Immature natural killer cell (primary cell): ENCODE results near the gene NT5DC3. TPM values are rescaled to one million over a fixed set of nuclear protein-coding genes. Genes with fewer than 3 reads are reported as not detected.

ENCODE experiments used
- DNase-seq, 3 donors: peaks; one replicate each; pipeline ENCODE4 v3.0.0; 2022; ENCODE audit warnings: mixed read lengths in 1 of 3
- H3K27ac Mint-ChIP-seq, 6 donors: one replicate each; pipeline ENCODE4 v1.8.0; 2020; ENCODE audit warnings: mixed read lengths in 6 of 6, mild to moderate bottlenecking in 5 of 6, inconsistent platforms in 4 of 6, moderate library complexity in 3 of 6
- H3K27me3 Mint-ChIP-seq, 3 donors: one replicate each; pipeline ENCODE4 v1.8.0; 2020 to 2021; ENCODE audit warnings: low read depth in 3 of 3, mild to moderate bottlenecking in 3 of 3, mixed read lengths in 3 of 3, moderate library complexity in 3 of 3, inconsistent platforms in 1 of 3
- H3K36me3 Mint-ChIP-seq, 3 donors: one replicate each; pipeline ENCODE4 v1.8.0; 2020; ENCODE audit warnings: mixed read lengths in 3 of 3, inconsistent platforms in 2 of 3, mild to moderate bottlenecking in 2 of 3
- H3K4me1 Mint-ChIP-seq, 2 donors: one replicate each; pipeline ENCODE4 v1.8.0; 2020; ENCODE audit warnings: inconsistent platforms in 2 of 2, mild to moderate bottlenecking in 2 of 2, mixed read lengths in 2 of 2, moderate library complexity in 1 of 2
- H3K4me3 Mint-ChIP-seq, 5 donors: one replicate each; pipeline ENCODE4 v1.8.0; 2020; ENCODE audit warnings: mild to moderate bottlenecking in 5 of 5, mixed read lengths in 5 of 5, inconsistent platforms in 3 of 5, moderate library complexity in 3 of 5
- H3K9me3 Mint-ChIP-seq, 6 donors: one replicate each; pipeline ENCODE4 v1.8.0; 2020; ENCODE audit warnings: mild to moderate bottlenecking in 6 of 6, mixed read lengths in 6 of 6, inconsistent platforms in 4 of 6, moderate library complexity in 3 of 6
- polyA plus RNA-seq, 3 donors: library from polyadenylated mRNA; unstranded; fragments of 300-500 nt; fragmentation: Illumina TruSeq; gene quantifications; one replicate each; pipeline ENCODE4 v1.2.3, GENCODE V29; 2021

NT5DC3 gene
- polyA plus RNA-seq, 3 donors from 2014 or later, result 0.07 to 0.31 (median 0.09) TPM

- no peak for DNase-seq
- Mint-ChIP-seq H3K27ac (no peak overlapping the region), H3K9me3 (no peaks in the 10 kb centered on the region), H3K4me1 (no peaks in the 10 kb centered on the region), H3K4me3 (no peak overlapping the region), H3K27me3 (no peaks in the 10 kb centered on the region), H3K36me3 (peaks cover 0 to 4% (median 0%) of the 10 kb centered on the region in 3 donors)
Measured at GRCh38 chr12:103769240-103769945, 71.6 kb downstream of the NT5DC3 start.

DNA sequence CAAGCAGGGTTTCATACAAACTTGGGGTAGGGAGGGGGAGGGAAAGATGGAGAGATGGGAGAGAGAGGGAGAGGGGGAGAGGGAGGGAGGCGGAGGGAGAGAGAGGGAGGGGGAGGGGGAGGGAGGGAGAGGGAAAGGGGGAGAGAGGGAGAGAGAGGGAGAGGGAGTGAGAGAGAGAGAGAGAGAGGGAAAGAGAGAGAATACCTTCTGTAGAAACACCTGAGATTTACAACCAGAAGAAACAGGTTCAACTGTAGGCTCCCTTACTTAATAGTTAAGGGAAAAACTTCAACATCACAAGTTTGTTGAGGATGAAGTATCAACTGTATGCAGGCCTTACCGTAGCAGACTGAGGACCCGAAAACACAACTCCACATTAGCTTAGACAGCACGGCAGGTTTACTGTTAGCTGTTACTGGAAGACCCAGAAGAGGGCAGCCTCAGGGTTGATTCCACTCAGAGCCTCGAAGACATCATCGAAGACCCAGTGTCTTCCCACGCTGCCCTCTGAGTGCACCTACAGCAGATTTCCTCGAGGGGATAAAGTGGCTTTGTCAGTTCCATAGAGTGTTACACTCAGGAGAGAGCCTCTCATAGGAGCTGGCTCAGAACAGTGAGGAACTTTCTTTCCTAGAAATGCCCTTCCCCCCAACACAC, 72.4 kb downstream of the NT5DC3 start:
- DNase-seq, result no peak
- Mint-ChIP-seq H3K27me3 (no peaks in the 10 kb centered on the region), H3K4me3 (no peak overlapping the region), H3K9me3 (no peaks in the 10 kb centered on the region), H3K27ac (no peak overlapping the region), H3K4me1 (no peaks in the 10 kb centered on the region), H3K36me3 (peaks cover 0 to 4% (median 0%) of the 10 kb centered on the region in 3 donors)

- Mint-ChIP-seq H3K4me3 (no peak overlapping the region), H3K4me1 (no peaks in the 10 kb centered on the region), H3K36me3 (peaks cover 0 to 4% (median 0%) of the 10 kb centered on the region in 3 donors), H3K27ac (no peak overlapping the region), H3K27me3 (no peaks in the 10 kb centered on the region), H3K9me3 (no peaks in the 10 kb centered on the region)
- DNase-seq, result no peak
Measured at GRCh38 chr12:103766028-103766427, 75.0 kb downstream of the NT5DC3 start.

GRCh38 chr12:103765322-103765721, 75.7 kb downstream of the NT5DC3 start:
- H3K27me3 Mint-ChIP-seq, result no peaks in the 10 kb centered on the region
- H3K36me3 Mint-ChIP-seq, result no peaks in the 10 kb centered on the region
- H3K4me1 Mint-ChIP-seq, result no peaks in the 10 kb centered on the region
- DNase-seq, result no peak
- H3K4me3 Mint-ChIP-seq, result no peak overlapping the region
- H3K27ac Mint-ChIP-seq, result no peak overlapping the region
- no peaks in the 10 kb centered on the region for H3K9me3 Mint-ChIP-seq

DNA sequence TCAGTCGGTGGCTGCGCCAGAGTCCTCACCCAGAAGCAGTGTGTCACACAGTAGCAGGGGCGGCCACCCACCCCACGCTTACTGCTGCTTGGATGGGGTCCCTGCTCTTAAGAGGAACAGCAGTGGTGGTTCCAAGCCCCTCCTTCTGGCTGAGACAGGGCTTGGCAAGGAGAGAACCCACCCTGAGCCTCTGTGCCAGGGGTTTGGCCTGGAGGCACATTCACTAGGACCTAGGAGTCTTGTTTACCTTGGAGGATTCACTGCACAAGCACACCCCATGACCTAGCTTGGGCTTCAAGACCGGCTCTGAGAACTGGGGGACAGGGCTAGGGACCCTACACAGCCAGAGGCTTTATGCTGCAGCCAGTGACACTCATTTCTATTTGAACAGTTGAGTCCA, 78.6 kb downstream of the NT5DC3 start:
- H3K9me3 Mint-ChIP-seq, result no peaks in the 10 kb centered on the region

GRCh38 chr12:103758310-103759089, 82.5 kb downstream of the NT5DC3 start:
- peaks cover 0 to 6% (median 0%) of the 10 kb centered on the region in 3 donors for H3K27me3 Mint-ChIP-seq
- no peaks in the 10 kb centered on the region for H3K36me3 Mint-ChIP-seq
- H3K27ac Mint-ChIP-seq, result no peak overlapping the region
- peaks cover 0 to 2% (median 0%) of the 10 kb centered on the region in 6 donors for H3K9me3 Mint-ChIP-seq
- H3K4me3 Mint-ChIP-seq, result no peak overlapping the region
- no peak for DNase-seq
- H3K4me1 Mint-ChIP-seq, result no peaks in the 10 kb centered on the region

More for the DNA sequence above, 78.6 kb downstream of the NT5DC3 start:
- DNase-seq, result no peak
- no peaks in the 10 kb centered on the region for H3K36me3 Mint-ChIP-seq
- H3K27me3 Mint-ChIP-seq, result peaks cover 0 to under 1% (median 0%) of the 10 kb centered on the region in 3 donors
- no peak overlapping the region for H3K27ac Mint-ChIP-seq
- H3K4me1 Mint-ChIP-seq, result no peaks in the 10 kb centered on the region
- no peak overlapping the region for H3K4me3 Mint-ChIP-seq

- H3K36me3 Mint-ChIP-seq, result no peaks in the 10 kb centered on the region
- peaks cover 0 to 6% (median 0%) of the 10 kb centered on the region in 3 donors for H3K27me3 Mint-ChIP-seq
- DNase-seq, result no peak
- H3K4me3 Mint-ChIP-seq, result no peak overlapping the region
- H3K27ac Mint-ChIP-seq, result no peak overlapping the region
- H3K9me3 Mint-ChIP-seq, result peaks cover 0 to 2% (median 0%) of the 10 kb centered on the region in 6 donors
- no peaks in the 10 kb centered on the region for H3K4me1 Mint-ChIP-seq
Measured at GRCh38 chr12:103757248-103757647, 83.8 kb downstream of the NT5DC3 start.

GRCh38 chr12:103756443-103756842, 84.6 kb downstream of the NT5DC3 start:
- Mint-ChIP-seq H3K27me3 (peaks cover 0 to 6% (median 0%) of the 10 kb centered on the region in 3 donors), H3K4me3 (no peak overlapping the region), H3K27ac (no peak overlapping the region), H3K4me1 (no peaks in the 10 kb centered on the region), H3K9me3 (peaks cover 0 to 2% (median 0%) of the 10 kb centered on the region in 6 donors), H3K36me3 (no peaks in the 10 kb centered on the region)
- no peak for DNase-seq

DNA sequence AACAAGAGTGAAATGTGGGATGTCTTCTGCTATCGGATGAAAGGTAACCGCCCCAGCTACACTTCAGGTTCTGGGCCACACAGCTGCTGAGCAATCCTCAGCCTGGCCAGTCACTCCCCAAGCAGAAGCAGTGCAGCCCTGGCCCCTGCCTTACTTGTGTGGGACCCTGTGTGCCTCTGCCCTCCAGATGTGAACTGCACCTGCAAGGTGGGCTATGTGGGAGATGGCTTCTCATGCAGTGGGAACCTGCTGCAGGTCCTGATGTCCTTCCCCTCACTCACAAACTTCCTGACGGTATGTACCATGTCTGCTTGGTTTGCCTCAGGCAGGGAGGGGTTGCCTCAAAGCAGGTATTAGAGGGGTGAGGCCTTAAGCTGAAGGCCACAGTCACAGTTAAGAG, 85.6 kb downstream of the NT5DC3 start:
- no peak for DNase-seq
- Mint-ChIP-seq H3K27ac (no peak overlapping the region), H3K36me3 (no peaks in the 10 kb centered on the region), H3K27me3 (peaks cover 0 to 8% (median 1%) of the 10 kb centered on the region in 3 donors), H3K9me3 (peaks cover 0 to 2% (median 0%) of the 10 kb centered on the region in 6 donors), H3K4me1 (no peaks in the 10 kb centered on the region), H3K4me3 (no peak overlapping the region)

DNA sequence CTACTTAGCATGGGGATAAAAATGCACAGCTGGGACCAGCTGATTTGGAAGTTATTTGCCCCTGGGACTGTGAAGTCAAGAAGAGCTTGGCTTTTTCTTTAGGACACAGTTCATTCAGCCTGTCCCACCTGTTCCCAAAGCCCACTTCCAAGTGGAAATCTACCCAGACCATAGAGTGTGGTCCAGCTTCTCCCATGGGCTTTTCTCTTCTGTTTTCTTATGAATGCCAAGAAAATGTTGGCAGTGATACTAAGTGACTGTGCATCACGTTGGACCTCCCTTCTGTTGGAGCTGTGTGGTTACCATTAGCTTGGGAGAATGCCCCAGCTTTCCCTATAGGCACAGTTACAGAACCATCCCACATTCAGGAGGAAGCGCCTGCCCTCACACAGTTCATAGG, 89.4 kb downstream of the NT5DC3 start:
- peaks cover 0 to 2% (median 0%) of the 10 kb centered on the region in 6 donors for H3K9me3 Mint-ChIP-seq
- no peak for DNase-seq
- H3K27ac Mint-ChIP-seq, result no peak overlapping the region
- no peaks in the 10 kb centered on the region for H3K4me1 Mint-ChIP-seq
- no peak overlapping the region for H3K4me3 Mint-ChIP-seq
- H3K36me3 Mint-ChIP-seq, result no peaks in the 10 kb centered on the region
- H3K27me3 Mint-ChIP-seq, result peaks cover 0 to 7% (median 1%) of the 10 kb centered on the region in 3 donors

DNA sequence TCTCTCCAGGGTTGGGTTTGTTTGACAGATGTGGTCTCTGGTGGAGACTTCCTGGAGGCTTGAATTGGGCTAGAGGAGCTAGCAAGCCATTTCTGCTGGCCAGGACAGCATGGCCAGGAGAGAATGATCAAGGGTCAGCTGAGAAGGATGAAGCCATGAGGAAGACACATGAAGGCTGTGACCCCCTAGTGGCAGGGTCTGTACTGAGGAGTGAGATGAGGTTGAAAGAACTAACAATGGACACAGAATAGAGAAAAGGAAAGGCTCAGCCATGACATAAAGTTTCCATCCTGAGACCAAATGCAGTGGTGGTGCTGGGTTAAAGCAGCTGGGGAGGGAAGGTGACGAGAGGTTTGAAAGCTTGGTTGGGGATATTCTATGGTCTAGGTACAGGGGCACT, 89.9 kb downstream of the NT5DC3 start:
- Mint-ChIP-seq H3K4me3 (no peak overlapping the region), H3K36me3 (no peaks in the 10 kb centered on the region), H3K27ac (no peak overlapping the region), H3K9me3 (peaks cover 0 to 2% (median 0%) of the 10 kb centered on the region in 6 donors), H3K4me1 (no peaks in the 10 kb centered on the region), H3K27me3 (peaks cover 0 to 7% (median 1%) of the 10 kb centered on the region in 3 donors)
- DNase-seq, result no peak

GRCh38 chr12:103748875-103749274, 92.2 kb downstream of the NT5DC3 start:
- H3K4me1 Mint-ChIP-seq, result no peaks in the 10 kb centered on the region
- no peaks in the 10 kb centered on the region for H3K36me3 Mint-ChIP-seq
- H3K27me3 Mint-ChIP-seq, result peaks cover 0 to 7% (median 1%) of the 10 kb centered on the region in 3 donors
- H3K27ac Mint-ChIP-seq, result no peak overlapping the region
- H3K4me3 Mint-ChIP-seq, result no peak overlapping the region
- peaks cover 0 to 2% (median 0%) of the 10 kb centered on the region in 6 donors for H3K9me3 Mint-ChIP-seq
- no peak for DNase-seq

DNA sequence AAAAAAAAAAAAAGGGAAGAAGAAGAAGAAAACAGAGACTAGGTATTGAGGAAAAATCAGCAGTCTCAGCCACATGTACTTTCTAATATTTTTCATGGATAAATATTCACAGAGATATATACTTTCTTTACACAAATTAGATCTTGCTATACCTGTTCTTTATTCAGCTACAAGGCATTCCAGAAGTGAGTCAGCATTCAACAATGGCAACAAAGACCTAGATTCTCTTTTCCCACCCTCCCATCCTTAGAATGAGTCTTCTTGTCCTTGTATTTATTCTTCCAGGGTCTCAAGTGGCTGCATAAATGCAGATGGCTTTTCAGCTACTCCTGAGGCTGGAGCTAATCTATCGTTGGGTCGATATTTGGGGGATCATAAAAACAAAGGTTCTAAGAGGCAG, 93.0 kb downstream of the NT5DC3 start:
- Mint-ChIP-seq H3K9me3 (no peaks in the 10 kb centered on the region), H3K27ac (no peak overlapping the region), H3K4me3 (no peak overlapping the region), H3K36me3 (no peaks in the 10 kb centered on the region), H3K4me1 (no peaks in the 10 kb centered on the region), H3K27me3 (peaks cover 0 to 10% (median 3%) of the 10 kb centered on the region in 3 donors)
- no peak for DNase-seq

DNA sequence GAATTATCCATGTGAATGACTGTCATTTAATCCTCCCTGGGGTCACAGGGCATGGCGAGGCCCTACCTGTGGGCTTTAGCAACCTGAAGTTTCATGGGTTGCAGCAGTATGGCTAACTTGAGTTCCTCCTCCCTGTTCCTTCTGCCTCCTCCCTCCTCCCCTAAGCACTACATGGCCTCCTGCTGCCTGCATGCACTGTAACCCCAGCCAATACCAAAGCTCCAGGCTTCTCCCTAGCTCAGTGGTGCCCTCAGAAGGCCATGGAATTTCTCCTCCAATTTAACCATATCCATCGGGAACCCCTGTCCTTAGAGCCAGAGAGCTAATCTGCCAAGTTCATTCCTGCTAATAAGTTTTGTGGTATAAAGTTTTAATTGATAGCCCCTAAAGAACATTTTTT, 95.1 kb downstream of the NT5DC3 start:
- no peak overlapping the region for H3K4me3 Mint-ChIP-seq
- no peak for DNase-seq
- no peaks in the 10 kb centered on the region for H3K36me3 Mint-ChIP-seq
- H3K9me3 Mint-ChIP-seq, result no peaks in the 10 kb centered on the region
- peak overlapping the region in 1 of 6 donors; percentile 64 for H3K27ac Mint-ChIP-seq
- H3K27me3 Mint-ChIP-seq, result peaks cover 0 to 11% (median 1%) of the 10 kb centered on the region in 3 donors
- H3K4me1 Mint-ChIP-seq, result no peaks in the 10 kb centered on the region
